ENCODE data around the gene SPINK8. TPM values are rescaled to one million over a fixed set of nuclear protein-coding genes. Genes with fewer than 3 reads are reported as not detected.
"Not testable (repeated sequence)": the region's sequence is repeated elsewhere in the genome, so short reads cannot be mapped to it uniquely, and the experiment has no call there.

SPINK8 gene
- total RNA-seq, 1 experiment from 2014 or later = not detected

DNA sequence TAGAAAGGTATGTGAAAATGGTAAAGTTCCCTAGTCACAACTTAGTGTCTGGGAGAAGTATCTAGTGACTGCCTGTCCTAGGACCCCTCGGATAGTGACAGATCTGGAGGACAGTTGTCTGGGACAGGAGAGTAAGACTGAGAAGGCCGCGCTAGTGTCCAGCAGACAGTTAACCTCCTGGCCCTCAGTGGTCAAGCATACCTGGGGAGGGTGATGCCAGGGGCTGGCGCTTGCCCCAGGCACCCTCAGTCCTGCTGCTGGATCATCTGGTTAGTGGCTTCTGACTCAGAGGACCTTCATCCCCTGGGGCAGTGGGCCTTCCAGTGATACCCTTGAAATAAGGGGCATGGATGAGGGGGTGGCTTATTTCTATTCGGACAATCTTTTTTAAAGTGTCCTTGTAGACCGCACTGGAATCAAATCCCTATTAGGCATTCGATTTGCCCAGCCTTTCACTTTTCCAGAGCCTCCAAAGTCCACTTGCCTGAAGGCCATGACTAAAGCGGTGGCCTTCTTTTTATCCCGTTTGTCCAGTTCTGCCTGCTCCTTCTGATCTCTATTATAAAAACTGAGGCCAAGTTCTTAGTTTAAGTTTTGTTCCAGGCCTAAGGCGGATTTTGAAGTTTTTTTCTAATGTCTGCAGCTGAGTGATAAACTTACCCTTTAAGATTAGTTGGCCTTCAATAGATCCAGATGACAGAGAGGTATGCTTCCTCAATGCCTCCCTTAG, 1.6 kb downstream of the SPINK8 start:
- not testable (repeated sequence) for DNase-seq (ENCODE audit: low spot score)

DNA sequence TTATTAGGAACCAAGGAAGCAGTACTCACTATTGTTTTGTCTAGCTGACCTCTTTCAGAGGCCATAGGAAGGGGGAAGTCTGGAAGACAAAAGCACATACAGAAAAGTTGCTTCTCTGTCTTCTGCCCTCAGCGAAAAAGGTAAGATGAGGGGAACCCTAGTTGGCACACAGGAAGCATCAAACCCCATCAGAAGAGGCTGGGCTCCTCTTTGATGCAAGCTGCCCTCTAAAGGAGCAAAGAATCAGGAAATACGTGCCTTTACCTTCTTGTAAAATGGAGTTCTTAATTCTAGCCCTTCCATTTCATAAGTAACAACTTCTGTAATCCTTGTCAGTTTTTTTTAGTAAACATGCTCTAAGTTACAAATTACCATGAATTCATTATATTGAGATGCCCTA, 12.5 kb downstream of the SPINK8 start:
- no peak for DNase-seq (ENCODE audit: low spot score)

DNA sequence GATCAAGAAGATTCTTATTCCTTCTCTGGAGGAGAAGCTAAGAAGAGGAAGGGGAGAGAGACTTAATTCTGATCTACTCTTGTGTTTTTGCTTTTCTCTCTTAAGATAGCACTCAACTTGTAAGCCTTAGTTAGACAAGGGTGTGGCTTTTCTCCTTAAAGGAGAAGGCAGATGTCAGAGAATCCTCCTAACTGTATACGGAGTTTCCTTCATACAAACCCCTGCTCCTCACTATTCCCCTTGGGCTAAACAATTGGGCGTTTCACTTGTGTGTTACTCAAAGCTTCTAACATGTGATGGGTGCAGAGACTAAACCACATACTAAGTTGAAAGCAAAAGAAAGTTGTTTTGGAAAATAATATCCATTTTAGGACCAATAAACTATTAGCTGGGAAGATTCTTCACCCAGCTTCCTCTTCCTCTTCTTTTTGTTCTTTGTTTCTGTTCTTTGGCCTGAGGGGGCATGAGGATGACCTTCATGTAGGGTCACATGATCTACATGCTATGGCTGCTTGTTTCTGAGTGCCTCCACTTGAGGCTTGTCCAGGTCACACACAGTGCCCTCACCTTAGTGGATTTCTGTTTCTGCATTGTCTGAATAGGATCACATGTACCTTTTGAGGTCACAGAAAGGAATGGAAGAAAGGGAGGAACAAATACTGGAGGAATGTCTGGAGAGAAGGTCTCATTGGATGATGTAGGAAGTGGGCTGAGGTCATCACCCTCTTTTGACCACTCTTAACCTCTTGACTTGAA, 14.6 kb downstream of the SPINK8 start:
- no peak for DNase-seq (ENCODE audit: low spot score)

DNA sequence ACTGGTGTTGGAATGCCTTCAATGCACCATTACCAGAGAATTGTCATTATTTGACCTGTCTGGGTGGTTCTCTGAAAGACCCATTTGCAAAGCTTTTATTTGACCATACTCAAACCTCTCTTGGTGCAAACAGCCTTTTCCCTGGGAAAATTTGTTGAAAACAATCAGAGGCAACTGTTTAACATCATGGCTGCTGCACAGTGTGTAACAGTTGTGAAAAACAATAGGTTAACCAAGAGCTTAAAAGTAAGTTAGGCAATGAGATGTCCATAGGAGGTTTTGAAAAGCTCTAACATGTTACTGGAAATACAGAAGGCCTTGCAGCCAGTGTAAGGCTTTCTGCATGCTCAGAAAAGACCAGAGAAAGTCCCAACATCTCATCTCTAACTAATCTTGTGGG, 18.9 kb downstream of the SPINK8 start:
- DNase-seq (ENCODE audit: low spot score) = no peak

DNA sequence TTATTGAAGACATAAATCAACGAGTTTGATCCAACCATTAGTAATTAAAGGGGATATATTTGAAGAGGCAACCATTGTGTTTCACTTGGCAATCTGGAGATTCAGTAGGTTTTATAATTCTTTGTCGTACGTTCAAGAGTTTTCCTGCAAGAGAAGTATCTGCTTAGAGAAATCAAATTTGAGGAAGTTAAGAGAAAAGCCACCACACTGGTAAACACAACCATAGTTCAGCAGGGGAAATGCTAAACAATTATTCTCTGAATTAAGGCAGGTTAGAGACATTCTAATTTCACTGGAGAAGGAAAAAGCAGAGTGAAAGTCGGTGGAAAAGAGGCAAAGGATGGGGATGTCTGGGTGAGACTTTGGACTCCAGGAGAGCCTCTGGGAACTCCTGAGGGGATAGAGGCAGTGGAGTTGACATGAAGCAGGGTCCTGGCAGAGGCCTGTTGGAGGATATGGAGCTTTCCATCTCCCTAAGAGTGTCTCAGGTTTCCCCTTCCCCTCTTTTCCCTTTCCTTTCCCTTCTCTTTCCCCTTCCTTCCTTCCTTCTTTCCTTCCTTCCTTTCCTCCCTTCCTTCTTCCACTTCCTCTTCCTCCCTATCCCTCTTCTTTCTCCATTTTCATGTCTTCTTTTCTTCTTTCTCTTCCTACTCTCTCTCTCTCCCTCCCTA, 26.5 kb downstream of the SPINK8 start:
- DNase-seq (ENCODE audit: low spot score) = no peak

DNA sequence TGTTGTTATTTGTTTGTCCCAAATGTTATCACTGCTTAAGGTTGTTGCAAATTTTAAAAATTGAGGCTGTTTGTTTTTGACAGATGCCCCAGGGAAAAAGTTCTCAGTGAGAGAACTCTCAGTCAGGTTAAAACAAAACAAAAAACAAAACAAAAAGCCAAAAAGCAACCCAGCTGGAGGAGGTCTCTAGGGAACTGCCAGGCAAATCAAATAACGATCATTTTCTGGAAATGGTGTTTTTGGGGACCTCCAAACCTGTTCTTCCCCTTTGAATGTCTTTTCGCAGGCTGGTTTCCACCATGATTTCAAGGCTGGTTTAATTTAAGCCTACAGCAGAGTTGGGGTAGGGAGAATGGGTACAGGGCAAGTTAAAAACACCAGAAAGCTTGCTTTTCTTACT, 27.2 kb downstream of the SPINK8 start:
- no peak for DNase-seq (ENCODE audit: low spot score)

DNA sequence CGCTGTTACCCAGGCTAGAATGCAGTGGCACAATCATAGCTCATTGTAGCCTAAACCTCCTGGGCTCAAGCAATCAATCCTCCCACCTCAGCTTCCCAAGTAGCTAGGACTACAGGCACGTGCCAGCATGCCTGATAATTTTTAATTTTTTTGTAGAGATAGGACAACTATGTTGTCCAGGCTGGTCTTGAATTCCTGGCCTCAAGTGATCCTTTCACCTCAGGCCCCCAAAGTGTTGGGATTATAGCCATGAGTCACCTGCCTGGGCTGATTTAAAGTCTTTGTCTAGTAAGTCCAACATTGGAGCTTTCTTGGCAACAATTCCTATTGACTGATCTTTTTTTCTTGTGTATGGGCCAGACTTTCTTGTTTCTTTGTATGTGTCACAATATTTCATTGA, 28.1 kb downstream of the SPINK8 start:
- DNase-seq (ENCODE audit: low spot score) = no peak

DNA sequence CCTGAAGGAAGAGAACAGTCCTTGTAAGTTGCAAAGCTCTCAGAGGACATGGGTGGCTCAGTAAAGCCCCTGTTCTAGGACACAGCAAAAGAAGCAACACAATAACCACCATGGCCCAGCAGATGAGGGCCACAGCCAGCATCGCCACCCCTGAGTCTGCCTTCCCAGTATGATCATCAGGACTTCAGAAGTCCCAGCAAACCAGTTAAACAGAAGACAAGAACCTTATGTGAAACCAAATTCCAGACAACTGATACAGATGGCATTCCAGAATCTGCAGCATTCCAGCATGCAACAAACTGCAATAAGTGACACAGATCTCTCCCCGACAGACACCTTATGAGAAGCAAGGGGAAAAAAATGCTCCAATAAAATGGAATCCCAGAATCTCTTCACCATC, 30.4 kb downstream of the SPINK8 start:
- DNase-seq (ENCODE audit: low spot score) = no peak

DNA sequence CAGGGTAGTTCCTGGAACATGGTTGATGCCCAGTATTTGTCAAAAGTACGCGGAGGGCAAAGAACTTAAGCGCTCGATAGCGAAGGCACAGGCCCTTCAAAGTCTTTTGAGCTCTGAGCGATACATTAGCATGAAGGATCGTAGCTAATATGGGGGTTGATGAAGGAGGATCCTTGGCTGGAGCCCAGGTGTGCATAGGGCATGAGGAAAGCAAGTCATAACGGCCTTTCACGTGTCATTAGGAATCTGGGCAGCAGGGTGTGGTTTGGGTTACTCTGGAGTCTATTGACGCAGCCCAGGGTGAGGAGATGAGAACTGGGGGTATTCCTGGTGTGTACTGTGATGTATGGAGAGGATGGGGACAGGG, 31.7 kb downstream of the SPINK8 start:
- peak; percentile 37 for DNase-seq (ENCODE audit: low spot score)

DNA sequence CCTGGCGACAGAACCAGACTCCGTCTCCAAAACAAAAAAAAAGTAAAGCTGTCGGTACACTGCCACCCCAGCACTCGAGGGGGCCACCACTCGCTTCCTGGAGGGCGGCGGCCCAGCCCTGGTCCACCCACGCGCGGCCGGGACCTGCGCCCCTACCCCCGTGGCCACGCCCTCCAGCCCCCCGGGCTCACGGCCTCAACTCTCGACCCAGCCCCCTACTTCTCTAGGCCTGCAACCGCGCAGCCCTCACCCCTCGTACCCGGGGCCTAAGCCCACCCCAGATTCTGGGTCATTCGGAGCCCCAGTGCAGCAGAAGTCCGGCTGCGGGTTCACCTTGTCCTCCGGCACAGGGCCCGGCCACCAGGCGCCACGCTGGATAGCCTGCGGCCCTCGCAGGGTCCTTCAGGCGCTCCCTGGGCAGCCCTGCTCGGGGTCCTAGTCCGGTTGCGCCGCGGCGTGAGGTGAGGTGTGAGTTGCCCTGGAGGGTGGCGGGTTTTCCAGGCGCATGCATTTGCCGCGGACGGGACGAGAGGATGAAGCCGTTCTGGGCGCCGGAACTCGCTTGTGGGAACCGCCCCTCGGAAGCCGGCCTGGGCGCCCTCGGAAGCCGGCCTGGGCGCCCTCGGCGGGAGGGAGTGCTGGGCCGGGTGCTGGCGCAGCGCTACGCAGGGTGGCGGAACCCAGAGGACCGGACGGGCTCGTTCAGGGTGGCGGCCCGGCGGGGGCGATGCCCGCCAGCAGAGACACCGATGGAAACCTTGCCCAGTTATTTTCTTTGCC, 32.3 kb downstream of the SPINK8 start, which contains the start of gene NME6:
TSS of gene NME6 (minus strand) at position 348 of the 780 bp plus-strand sequence.
- DNase-seq (ENCODE audit: low spot score) = peak; percentile 85

DNA sequence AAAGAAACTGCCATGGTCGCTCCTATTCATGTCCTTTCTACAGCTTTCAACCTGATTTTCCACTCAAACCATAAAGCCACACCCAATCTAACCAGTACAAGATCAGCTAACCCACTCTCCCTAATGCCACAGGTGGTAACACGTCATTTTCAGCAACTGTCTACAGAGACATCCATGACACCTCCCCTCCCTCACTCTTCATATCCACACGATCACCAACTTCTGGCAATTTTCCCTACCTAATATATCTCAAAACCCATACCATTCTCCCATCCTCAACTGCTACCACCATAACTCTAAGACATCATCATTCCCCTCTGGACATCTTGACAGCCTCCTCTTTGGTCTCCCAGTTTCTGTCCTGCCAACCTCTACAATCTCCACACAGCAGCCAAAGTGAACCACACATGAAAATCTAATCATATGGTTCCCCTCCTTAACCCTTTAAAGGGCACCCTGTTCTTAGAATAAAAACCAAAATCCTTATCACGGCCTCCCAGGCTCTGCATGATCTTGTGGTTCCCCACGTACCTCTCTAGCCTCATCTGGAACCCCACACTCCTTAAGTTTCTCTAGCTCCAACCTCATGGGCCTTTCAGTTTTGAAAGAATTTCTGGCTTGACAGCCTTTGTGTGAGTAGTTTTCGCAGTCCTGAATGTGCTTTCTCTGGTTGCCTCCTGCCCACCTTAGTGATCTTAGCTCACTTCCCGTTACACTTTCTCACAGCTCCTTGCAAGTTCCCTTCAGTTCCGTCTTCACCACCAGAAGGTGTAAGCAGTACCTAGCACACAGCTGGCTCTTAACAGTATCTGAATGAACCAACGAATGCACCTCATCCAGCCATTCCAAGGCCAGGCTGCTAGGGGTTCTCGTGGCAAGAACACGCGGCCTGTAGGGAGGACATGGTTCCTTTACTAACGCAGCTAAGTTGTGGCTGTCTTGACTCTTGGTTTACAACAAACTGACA, 33.4 kb downstream of the SPINK8 start:
- DNase-seq (ENCODE audit: low spot score) = no peak

DNA sequence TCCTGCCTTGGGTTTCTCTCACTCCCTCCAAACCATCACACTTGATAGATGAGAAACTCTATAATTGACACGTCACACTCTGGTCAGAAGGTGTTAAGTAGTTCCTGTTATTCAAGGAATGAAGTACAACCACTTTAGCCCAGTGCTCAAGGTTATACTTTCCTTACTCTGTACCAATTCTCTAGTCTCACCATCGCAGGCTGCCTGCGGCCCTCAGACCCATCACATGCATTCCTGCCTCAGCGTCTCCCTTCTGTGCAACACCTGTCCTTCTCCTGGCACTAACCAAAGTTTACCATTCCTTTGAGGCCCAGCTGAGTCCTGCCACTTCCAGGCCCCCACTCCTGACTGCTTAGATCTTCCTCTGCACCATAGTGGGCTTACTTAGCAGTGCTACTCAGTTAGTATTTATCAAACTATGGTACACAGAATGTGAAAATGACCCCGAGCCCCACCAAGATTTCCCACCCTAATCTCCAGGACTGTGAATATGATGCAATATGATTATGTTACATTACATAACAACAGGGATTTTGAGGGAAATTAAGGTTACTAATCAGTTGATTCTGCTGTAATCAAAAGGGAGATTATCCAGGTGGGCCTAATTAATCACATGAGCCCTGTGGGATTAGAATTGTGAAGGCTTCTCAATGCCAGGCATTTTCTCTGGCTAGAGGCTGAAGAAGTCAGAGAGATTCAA, 36.2 kb downstream of the SPINK8 start:
- DNase-seq (ENCODE audit: low spot score) = no peak

DNA sequence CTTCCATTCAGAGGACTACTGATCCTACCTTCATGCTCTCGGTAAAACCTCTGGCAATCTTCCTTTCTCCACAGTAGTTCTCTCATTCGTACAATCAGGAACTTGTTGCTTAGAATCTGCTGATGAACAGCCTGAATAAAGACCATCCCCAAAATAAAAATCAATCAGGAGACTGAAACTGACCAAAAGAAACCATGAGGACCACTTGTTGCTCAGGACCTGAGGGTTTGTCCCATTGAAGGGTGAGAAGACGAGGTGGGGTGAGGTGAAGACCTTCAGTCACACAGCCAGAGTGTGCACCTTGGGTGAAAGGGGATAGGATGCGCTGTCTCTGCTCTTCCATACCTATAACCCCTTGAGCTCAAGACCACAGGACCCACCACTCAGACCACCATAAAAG, 36.8 kb downstream of the SPINK8 start:
- no peak for DNase-seq (ENCODE audit: low spot score)

DNA sequence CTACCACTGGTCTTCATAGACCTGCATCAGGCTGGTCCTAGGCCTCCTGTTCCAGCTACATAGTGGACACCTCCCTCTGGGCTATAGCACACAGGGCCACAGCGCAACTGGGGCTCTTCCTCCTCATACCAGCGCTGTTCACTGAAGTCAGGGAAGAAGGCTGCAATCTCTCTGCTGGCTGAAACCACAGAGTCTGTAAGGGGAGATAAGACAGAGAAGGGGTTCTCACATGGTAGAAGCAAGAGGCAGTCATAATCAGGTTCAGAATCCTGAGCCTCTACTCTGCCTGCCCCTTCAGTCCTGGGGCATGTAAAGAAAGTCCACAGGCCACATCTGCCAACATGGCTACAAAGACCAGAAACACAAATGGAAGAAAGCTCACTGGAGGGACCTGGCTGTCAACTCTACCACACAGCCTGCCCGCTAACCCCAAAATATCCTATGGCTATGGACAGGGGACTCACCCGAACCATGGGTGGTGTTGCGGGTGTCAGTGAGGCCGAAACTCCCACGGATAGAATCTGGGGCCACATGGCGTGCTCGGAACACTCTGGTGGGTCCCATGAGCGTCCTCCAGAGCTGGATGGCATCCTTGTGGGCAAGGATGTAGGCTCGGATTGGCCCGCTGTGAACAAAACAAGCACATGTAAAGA, 38.7 kb downstream of the SPINK8 start:
- DNase-seq (ENCODE audit: low spot score) = no peak

DNA sequence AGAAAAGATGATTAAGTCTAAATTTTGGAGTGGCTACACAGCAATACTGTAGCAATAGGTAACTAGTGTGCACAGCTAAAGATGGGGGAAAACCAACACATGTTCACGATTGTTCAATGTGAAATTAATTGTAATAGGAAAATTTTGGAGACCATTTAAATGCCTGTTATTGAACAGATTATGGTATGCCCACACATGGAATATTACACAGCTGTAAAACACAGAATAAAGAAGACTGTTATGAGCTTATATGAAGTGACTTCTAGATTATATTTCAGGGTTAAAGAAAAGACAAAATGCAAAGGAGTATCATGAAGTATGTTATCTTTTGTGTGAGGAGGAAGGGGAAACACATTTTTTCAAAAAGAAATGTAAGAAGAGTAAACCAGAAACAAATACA, 43.8 kb downstream of the SPINK8 start:
- DNase-seq (ENCODE audit: low spot score) = no peak

DNA sequence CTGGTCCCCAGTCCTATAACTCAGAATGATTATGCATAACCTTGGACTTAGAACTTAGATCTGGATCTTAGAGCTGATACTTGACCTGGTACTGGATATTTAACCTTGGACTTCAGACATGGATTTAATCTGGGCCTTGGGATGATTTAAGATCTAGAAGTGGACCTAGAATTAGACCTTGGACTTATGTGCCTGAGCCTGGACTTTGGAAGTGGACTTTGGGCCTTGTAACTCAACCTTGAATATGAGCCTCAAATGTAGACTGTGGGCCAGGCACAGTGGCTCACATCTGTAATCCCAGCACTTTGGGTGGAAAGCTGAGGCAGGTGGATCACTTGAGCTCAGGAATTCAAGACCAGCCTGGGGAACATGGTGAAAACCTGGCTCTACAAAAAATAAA, 46.4 kb downstream of the SPINK8 start:
- DNase-seq (ENCODE audit: low spot score) = no peak

DNA sequence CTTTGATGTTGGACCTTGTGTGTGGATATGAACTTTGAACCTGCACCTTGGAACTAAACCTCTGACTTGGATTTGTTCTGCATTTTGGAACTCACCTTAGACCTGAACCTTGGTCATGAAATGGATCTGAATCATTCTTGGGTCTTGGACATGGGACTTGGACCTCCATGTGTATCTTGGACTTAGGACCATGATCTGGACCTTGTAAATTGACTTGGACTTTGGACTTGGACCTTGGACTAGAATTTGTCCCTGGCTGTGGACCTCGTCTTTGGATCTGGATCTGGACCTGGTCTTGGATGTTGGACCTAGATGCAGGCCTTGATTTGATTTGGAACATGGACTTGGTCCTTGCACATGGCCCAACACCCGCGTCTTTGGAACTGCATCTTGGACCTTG, 47.2 kb downstream of the SPINK8 start:
- no peak for DNase-seq (ENCODE audit: low spot score)

DNA sequence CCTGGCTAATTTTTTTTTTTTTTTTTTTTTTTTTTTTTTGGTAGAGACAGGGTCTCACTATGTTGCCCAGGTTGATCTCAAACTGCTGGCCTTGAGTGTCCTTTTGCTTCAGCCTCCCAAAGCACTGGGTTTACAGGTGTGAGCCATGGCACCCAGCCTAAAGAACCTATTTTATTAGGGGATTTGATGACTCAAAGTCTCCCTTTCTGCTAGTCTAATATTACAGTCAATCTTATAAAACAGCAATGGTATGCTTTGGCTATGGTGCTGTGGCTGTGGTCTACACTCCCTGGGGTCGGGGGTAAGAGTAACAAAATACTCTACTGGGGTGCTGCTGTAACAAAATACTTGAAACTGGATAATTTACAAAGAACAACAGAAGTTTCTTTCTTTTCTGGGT, 47.8 kb downstream of the SPINK8 start:
- no peak for DNase-seq (ENCODE audit: low spot score)

DNA sequence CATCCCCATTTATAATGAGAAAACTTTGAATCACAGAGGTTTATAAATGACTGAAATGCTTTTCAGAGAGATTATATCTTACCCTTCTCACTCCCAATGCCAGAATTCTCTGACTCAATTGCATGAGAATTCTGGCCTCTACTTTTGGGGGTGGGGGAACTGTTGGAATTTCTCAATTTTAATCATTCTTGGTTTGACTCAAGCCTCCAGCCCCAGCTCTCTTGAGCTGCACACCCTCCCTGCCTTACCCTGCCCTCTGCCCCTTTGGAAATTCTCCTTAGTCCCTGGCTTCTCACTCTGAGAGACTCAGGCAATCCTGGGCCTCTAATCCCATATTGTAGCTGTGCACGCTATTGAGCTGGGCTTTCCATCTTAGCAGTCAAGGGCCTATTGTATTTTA, 48.3 kb downstream of the SPINK8 start:
- DNase-seq (ENCODE audit: low spot score) = no peak

DNA sequence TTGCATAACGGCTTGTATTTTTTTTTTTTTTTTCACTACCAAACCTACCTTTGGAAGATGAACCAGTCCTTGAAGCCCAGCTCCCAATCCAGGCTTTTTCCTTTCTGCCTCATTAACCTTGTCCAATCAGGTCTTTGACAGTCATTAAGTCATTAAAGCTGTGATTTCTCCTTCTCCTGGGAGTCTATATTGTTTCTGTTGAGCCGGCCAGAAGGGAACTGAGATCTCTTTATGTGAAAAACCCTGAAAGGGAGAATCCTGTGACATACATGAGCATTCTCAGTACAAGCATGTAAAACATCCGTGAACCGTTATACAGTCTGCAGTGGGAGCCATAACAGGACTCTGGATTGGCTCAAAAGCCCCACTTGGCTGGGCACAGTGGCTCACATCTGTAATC, 52.6 kb downstream of the SPINK8 start:
- DNase-seq (ENCODE audit: low spot score) = no peak

Data from HT-29 (cell line).